Retinal pigment epithelial cell (primary cell): ENCODE data around the gene OGDH.
"Not testable (repeated sequence)": the region's sequence is repeated elsewhere in the genome, so short reads cannot be mapped to it uniquely, and the experiment has no call there.

Experiments used
- DNase-seq: peaks from one replicate; pipeline ENCODE4 v3.0.0-alpha.2; 2010; ENCODE audit warnings: low read depth
- H3K4me3 ChIP-seq: 2 replicates; pipeline ENCODE4 v1.5.1; 2011; ENCODE audit warnings: mild to moderate bottlenecking, low read length, control low read depth, moderate library complexity
- TF ChIP-seq, protein P1 (sequence below): conservative IDR thresholded peaks from 2 replicates; pipeline ENCODE4 v1.5.1; 2011; ENCODE audit warnings: low read depth, low read length, control low read depth, inconsistent platforms

OGDH gene

DNA sequence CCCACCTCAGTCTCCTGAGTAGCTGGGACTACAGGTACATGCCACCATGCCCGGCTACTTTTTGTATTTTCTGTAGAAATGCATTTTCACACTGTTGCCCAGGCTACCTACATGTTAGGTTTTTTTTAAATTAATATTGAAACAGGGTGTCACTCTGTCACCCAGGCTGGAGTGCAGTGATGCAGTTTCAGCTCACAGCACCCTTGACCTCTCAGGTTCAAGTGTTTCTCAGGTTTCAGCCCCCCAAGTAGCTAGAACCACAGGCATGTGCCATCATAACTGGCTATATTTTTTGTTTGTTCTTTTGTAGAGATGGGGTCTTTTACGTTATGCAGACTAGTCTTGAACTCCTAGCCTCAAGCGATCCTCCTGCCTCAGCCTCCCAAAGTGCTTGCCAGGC is 109.8 kb downstream of the OGDH start:
- no peak overlapping the region for H3K4me3 ChIP-seq
- DNase-seq, result no peak
- TF ChIP-seq, protein P1, sequence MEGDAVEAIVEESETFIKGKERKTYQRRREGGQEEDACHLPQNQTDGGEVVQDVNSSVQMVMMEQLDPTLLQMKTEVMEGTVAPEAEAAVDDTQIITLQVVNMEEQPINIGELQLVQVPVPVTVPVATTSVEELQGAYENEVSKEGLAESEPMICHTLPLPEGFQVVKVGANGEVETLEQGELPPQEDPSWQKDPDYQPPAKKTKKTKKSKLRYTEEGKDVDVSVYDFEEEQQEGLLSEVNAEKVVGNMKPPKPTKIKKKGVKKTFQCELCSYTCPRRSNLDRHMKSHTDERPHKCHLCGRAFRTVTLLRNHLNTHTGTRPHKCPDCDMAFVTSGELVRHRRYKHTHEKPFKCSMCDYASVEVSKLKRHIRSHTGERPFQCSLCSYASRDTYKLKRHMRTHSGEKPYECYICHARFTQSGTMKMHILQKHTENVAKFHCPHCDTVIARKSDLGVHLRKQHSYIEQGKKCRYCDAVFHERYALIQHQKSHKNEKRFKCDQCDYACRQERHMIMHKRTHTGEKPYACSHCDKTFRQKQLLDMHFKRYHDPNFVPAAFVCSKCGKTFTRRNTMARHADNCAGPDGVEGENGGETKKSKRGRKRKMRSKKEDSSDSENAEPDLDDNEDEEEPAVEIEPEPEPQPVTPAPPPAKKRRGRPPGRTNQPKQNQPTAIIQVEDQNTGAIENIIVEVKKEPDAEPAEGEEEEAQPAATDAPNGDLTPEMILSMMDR, result no peak

DNA sequence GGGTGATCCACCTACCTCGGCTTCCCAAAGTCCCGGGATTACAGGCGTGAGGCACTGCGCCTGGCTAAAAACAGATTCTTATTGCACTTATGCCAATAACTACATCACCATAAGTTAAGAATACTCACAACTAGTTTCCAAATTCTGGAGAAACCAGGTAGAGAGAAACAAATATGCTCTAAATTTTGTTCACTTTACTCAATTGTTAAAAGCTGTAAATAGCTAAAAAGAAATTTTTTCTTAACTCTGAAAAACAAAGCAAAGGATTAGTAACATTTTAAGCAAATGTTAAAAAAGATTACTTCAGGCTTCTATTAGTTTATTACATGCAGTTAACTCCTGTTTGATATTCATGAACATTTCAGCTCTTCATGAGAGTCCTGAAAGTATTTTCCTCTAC is 113.9 kb downstream of the OGDH start:
- no peak overlapping the region for H3K4me3 ChIP-seq
- DNase-seq, result no peak
- TF ChIP-seq, protein P1, result no peak

DNA sequence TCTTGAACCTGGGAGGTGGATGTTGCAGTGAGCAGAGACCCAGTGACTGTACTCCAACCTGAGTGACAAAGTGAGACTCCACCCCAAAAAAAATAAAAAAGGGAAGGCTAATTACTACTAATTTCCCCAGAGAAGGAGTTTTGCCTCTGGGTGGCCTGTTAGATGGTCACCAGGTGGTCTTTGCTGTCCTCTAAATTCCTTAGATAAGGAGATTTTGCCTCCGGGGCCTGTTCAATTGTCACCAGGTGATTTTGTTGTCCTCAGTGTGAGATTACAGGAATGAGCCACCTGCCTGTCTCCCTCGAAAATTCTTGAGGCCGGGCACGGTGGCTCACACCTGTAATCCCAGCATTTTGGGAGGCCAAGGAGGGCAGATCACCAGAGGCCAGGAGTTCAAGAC is 117.8 kb downstream of the OGDH start:
- TF ChIP-seq, protein P1, result no peak
- no peak overlapping the region for H3K4me3 ChIP-seq
- DNase-seq, result no peak

DNA sequence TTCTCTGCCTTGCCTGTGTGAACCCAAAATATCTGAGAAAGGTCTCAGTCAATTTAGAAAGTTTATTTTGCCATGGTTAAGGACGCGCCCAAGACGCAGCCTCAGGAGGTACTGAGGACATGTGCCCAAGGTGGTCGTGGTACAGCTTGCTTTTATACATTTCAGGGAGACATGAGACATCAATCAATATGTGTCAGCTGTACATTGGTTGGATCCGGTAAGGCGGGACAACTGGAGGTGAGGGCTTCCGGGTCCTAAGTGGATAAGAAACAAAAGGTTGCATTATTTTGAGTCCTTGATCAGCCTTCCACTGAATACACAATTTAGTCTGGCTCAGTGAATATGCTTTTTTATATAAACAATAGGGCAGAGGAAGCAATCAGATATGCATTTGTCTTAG is 119.8 kb downstream of the OGDH start:
- DNase-seq, H3K4me3 ChIP-seq: not testable (repeated sequence)

DNA sequence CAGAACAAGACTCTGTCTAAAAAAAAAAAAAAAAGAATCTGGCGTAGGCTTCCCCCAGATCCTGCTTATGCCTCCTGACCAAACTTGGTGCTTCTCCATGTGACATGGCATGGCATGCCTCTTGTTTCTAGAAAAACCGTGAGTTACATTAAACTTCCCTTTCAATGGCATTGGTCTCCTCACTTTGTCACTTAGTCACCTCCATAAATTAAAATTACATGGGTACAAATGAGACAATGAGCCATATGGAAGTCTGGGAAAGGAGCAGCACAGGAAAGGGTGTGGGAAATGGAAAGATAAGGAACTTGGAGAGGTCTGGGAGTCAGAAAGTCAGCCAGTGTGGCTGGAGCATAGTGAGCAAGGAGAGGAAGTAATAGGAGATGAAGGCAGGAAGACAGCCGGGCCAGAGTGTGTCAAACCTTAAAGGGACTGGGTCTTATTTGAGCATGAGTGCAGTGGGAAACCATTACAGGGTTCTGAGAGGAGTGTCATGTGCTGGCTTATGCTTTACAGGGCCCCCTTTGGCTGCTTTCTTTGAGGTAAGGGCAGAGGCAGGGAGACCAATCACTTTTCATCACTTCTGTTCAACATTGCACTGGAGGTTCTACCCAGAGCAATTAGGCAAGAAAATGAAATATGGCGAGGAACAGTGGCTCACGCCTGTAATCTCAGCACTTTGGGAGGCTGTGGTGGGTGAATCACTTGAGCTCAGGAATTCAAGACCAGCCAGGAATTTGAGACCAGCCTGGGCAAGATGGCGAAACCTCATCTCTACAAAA is 120.9 kb downstream of the OGDH start:
- no peak for DNase-seq
- TF ChIP-seq, protein P1, result no peak
- no peak overlapping the region for H3K4me3 ChIP-seq

DNA sequence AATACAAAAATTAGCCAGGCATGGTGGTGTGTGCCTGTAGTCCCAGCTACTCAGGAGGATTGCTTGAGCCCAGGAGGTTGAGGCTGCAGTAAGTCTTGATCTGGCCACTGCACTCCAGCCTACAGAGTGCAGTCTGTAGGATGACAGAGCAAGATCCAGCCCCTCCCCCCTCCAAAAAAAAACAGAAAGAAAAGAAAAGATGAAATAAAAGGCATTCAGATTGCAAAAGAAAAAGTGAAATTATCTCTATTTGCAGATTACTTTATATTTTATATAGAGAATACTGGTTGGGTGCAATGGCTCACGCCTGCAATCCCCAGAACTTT is 121.5 kb downstream of the OGDH start:
- TF ChIP-seq, protein P1, result no peak
- no peak for DNase-seq
- H3K4me3 ChIP-seq, result no peak overlapping the region

DNA sequence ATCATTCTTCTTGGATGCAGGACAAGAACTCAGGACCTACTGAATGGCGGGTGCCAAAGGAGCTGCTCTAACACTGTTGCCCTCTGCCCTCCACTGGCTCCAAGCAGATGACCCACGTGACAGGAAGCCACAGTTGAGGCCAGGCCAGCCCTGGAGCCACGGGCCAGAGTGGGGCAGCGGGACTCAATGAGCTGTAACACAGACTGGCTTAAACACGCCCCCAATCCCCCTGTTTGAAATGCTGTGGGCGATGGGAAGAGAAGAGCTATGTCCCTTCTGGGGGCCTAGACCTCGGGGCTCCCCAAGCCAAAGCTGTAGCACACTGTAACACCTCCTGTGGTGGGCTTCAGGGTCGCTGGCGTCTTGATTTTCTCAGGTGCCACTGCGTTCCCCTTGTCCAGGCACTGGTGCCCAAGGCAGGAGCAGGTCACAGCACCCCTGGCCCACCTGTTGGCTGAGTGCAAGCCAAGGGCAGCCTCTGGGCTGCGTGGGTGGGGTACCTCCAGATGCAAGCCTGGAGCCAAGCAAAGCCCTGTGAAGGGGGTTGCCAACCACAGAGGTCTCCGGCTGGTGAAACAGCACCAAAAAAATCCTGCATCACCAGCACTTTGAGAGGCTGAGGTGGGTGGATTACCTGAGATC is 123.6 kb downstream of the OGDH start:
- TF ChIP-seq, protein P1, result no peak
- no peak overlapping the region for H3K4me3 ChIP-seq
- DNase-seq, result no peak

DNA sequence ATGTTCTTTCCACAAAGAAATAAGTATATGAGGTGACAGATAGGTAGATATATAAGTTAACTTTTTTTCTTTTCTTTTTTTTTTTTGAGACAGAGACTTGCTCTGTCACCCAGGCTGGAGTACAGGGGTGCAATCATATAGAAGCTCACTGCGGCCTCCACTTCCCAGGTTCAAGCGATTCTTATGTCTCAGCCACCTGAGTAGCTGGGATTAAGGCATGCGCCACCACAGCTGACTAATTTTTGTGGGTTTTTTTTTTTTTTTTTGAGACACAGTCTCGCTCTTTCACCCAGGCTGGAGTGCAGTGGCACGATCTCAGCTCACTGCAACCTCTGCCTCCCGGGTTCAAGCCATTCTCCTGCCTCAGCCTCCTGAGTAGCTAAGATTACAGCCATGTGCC is 126.5 kb downstream of the OGDH start:
- DNase-seq, H3K4me3 ChIP-seq: not testable (repeated sequence)
